ENCODE data around the gene EED.
"Not testable (repeated sequence)": the region's sequence is repeated elsewhere in the genome, so short reads cannot be mapped to it uniquely, and the experiment has no call there.

The EED gene

GRCh38 chr11:86301742-86302091, 57.2 kb downstream of the EED start:
- DNase-seq, result no peak

- DNase-seq, result peak; percentile 92
Observed at GRCh38 chr11:86302092-86302793, 57.7 kb downstream of the EED start, which contains the start of gene HIKESHI. Gene HIKESHI (plus strand): TSS chr11:86302240. CDS start chr11:86302449, 209 bp downstream.

- DNase-seq, result no peak
Observed at GRCh38 chr11:86303257-86303656, 58.7 kb downstream of the EED start.

DNA sequence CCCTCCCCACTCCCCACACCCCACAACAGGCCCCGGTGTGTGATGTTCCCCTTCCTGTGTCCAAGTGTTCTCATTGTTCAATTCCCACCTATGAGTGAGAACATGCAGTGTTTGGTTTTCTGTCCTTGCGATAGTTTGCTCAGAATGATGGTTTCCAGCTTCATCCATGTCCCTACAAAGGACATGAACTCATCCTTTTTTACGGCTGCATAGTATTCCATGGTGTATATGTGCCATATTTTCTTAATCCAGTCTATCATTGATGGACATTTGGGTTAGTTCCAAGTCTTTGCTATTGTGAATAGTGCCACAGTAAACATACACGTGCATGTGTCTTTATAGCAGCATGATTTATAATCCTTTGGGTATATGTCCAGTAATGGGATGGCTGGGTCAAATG, 64.2 kb downstream of the EED start:
- not testable (repeated sequence) for DNase-seq

DNA sequence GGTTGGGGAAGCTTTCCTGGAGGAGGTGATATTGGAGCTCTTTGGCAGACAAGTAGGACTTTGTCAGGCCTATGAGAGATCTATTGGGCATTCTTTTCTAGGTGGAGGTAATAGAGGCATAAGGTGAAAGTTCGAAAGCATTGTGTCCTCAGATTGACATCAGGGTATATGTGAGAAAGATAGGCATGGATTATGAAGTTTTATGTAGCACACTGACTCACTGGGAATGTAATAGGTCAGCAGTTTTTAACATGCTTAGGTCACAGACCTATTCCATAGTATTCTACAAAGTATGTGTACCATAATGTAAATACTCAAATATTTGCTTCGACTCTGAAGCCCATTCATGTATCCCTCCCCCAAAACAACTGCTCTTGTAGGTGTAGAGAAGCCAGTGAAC, 69.2 kb downstream of the EED start:
- DNase-seq, result no peak

GRCh38 chr11:86314636-86315035, 70.1 kb downstream of the EED start:
- DNase-seq, result no peak
